Lower leg skin (tissue), 3 donors: ENCODE results near the gene C1orf210.

ENCODE experiments used
- CTCF ChIP-seq, 3 donors: fragments of 450-650 bp; IDR thresholded peaks; one replicate each; pipeline ENCODE4 v1.5.1; 2016; ENCODE audit warnings: antibody characterized with exemption in 3 of 3, mild to moderate bottlenecking in 3 of 3, moderate library complexity in 2 of 3
- POLR2A ChIP-seq, 2 donors: fragments of 450-650 bp; IDR thresholded peaks; one replicate each; pipeline ENCODE4 v1.6.1; 2016 to 2017; ENCODE audit warnings: antibody characterized with exemption in 2 of 2, mild to moderate bottlenecking in 1 of 2, moderate library complexity in 1 of 2

DNA sequence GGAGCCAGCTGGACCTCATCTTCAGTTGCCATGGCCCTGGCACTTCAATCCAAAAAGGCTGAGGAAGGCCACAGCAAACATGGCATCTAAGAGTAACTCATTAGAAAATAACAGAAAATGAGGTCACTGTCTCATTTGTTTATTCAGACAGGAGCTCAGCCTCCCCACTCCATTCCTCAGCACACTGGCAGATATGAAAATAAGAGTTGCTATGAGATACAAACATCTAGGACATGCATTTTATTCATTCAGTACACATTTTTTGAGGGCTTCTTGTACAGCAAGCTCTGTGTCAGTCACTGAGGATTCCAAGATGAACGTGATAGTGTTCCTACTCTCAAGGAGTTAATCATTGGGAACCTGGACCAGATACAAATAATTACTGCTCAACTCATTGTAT is 48.3 kb downstream of the C1orf210 start:
- TF ChIP-seq POLR2A (IDR thresholded peaks at IDR 0.05) (no peak), CTCF (IDR thresholded peaks at IDR 0.05) (no peak)
